T-helper 2 cell treated with Interferon-gamma antibody and Interleukin-4, amounts not matched to agents 5 μg/mL and 100 μg/mL, for 36 hours (primary cell): ENCODE results near the gene GNMT.

Experiments used
- DNase-seq: peaks from one replicate; pipeline ENCODE4 v3.0.0; 2021; ENCODE audit warnings: low spot score
- H3K27ac Mint-ChIP-seq: one replicate; pipeline ENCODE4 v1.8.0; 2021; ENCODE audit warnings: mild to moderate bottlenecking, mixed read lengths
- H3K27me3 Mint-ChIP-seq: one replicate; pipeline ENCODE4 v1.8.0; 2021; ENCODE audit warnings: low read depth, mixed read lengths
- H3K36me3 Mint-ChIP-seq: one replicate; pipeline ENCODE4 v1.8.0; 2021; ENCODE audit warnings: low read depth, mixed read lengths
- H3K4me1 Mint-ChIP-seq: one replicate; pipeline ENCODE4 v1.8.0; 2021; ENCODE audit warnings: low read depth, mixed read lengths
- H3K4me3 Mint-ChIP-seq: one replicate; pipeline ENCODE4 v1.8.0; 2022; ENCODE audit warnings: mild to moderate bottlenecking, moderate library complexity, mixed read lengths
- H3K9me3 Mint-ChIP-seq: one replicate; pipeline ENCODE4 v1.8.0; 2021; ENCODE audit warnings: mixed read lengths

The GNMT gene

DNA sequence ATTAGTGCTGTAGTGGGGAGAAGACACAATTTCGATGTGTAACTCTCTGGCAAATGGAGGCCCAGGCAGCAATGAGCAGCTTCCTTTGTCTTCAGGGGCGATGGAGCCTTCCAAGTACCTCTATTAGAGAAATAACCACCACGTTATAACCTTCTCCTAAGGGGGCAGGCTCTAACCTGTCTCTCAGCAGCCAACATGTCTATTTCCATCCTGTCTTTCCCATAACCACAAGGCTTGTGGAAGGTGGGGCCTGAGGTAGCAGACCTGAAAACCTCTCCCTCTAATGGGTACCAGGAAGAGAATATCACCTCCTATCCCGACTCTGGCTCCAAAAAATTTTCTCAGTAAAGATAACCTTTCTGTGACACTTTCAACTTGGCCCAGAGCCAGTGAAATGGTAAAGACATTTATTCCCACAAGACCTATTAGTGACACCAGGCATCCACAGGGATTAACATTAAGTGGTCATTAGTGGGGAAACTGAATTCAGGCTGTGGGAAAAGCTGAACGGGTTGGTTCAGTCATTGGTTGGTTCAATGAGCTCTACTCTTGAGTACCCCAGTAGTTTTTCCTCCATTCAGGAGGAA, 14.5 kb downstream of the GNMT start:
- Mint-ChIP-seq H3K9me3 (no peaks in the 10 kb centered on the region), H3K4me3 (no peak overlapping the region), H3K27ac (no peak overlapping the region), H3K4me1 (peaks cover 20% of the 10 kb centered on the region), H3K36me3 (peaks cover 22% of the 10 kb centered on the region), H3K27me3 (no peaks in the 10 kb centered on the region)
- no peak for DNase-seq

GRCh38 chr6:42978487-42978838, 17.9 kb downstream of the GNMT start:
- peaks cover 12% of the 10 kb centered on the region for H3K36me3 Mint-ChIP-seq
- H3K27ac Mint-ChIP-seq = peak overlapping the region; percentile 85
- H3K9me3 Mint-ChIP-seq = no peaks in the 10 kb centered on the region
- peak; percentile 10 for DNase-seq
- H3K4me1 Mint-ChIP-seq = peaks cover 19% of the 10 kb centered on the region
- peak overlapping the region; percentile 93 for H3K4me3 Mint-ChIP-seq
- no peaks in the 10 kb centered on the region for H3K27me3 Mint-ChIP-seq

DNA sequence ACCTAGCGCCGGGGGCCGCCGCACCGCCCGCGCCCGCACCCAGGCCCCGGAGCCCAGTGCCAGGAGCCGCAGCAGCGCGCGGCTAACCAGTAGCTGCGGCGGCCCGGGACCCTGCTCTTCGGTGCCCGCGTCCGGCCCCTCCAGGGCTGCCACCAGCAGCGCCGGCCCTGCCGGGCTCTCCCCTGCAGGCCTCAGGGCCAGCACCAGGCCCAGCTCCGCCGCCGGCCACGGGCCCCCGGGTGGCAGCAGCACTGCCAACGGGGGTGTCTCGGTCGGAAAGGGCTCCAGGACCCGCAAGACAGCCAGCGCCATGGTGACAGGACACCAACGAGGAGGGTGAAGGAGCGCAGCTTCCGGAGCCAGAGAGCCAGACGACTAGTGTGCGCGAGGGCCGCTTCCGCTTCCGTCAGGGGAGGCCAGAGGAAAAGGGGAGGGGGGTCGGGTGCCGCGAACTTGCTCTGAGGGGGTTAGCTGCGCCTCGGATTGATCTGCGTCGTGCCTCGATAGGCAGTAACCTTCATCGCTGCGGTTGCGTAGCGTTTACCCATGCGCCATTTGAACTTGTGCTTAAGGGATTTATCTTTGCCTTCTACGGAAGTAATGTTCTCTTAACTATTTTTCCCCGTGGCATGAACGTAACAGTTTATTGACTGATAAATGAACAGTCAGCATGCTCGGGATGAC, 18.4 kb downstream of the GNMT start, which contains the start of gene PEX6:
TSS of gene PEX6 (minus strand) at position 343 of the 684 bp plus-strand sequence. CDS start at position 312, 31 bp downstream.
- peak within 1 kb of the TSS; percentile 95 for H3K4me3 Mint-ChIP-seq
- H3K9me3 Mint-ChIP-seq = no peaks in the 10 kb centered on the region
- H3K36me3 Mint-ChIP-seq = peaks cover 12% of the 10 kb centered on the region
- H3K4me1 Mint-ChIP-seq = peaks cover 23% of the 10 kb centered on the region
- H3K27ac Mint-ChIP-seq = peak within 1 kb of the TSS; percentile 98
- H3K27me3 Mint-ChIP-seq = no peaks in the 10 kb centered on the region
- peak; percentile 92 for DNase-seq

- peaks cover 23% of the 10 kb centered on the region for H3K4me1 Mint-ChIP-seq
- H3K9me3 Mint-ChIP-seq = no peaks in the 10 kb centered on the region
- no peaks in the 10 kb centered on the region for H3K27me3 Mint-ChIP-seq
- H3K27ac Mint-ChIP-seq = peak overlapping the region; percentile 98
- H3K36me3 Mint-ChIP-seq = peaks cover 12% of the 10 kb centered on the region
- no peak for DNase-seq
- H3K4me3 Mint-ChIP-seq = peak overlapping the region; percentile 95
Measured at GRCh38 chr6:42979523-42980177, 19.1 kb downstream of the GNMT start.

- DNase-seq = no peak
- peaks cover 9% of the 10 kb centered on the region for H3K36me3 Mint-ChIP-seq
- no peaks in the 10 kb centered on the region for H3K27me3 Mint-ChIP-seq
- peaks cover 35% of the 10 kb centered on the region for H3K4me1 Mint-ChIP-seq
- peak overlapping the region; percentile 2 for H3K27ac Mint-ChIP-seq
- H3K9me3 Mint-ChIP-seq = no peaks in the 10 kb centered on the region
- H3K4me3 Mint-ChIP-seq = no peak overlapping the region
Measured at GRCh38 chr6:42981836-42982235, 21.3 kb downstream of the GNMT start.

- H3K9me3 Mint-ChIP-seq = no peaks in the 10 kb centered on the region
- peak within 1 kb of the TSS; percentile 90 for H3K27ac Mint-ChIP-seq
- H3K27me3 Mint-ChIP-seq = no peaks in the 10 kb centered on the region
- H3K4me3 Mint-ChIP-seq = peak within 1 kb of the TSS; percentile 94
- peaks cover 41% of the 10 kb centered on the region for H3K4me1 Mint-ChIP-seq
- peak; percentile 97 for DNase-seq
- H3K36me3 Mint-ChIP-seq = peaks cover 11% of the 10 kb centered on the region
Measured at GRCh38 chr6:42984001-42984923, 23.7 kb downstream of the GNMT start, which contains the start of gene PPP2R5D. Gene PPP2R5D (plus strand): TSS chr6:42984570. CDS start chr6:42984678, 108 bp downstream.

GRCh38 chr6:42984924-42985475, 24.4 kb downstream of the GNMT start:
- H3K9me3 Mint-ChIP-seq = no peaks in the 10 kb centered on the region
- H3K36me3 Mint-ChIP-seq = peaks cover 18% of the 10 kb centered on the region
- peak overlapping the region; percentile 94 for H3K4me3 Mint-ChIP-seq
- H3K4me1 Mint-ChIP-seq = peaks cover 35% of the 10 kb centered on the region
- peak; percentile 14 for DNase-seq
- peak overlapping the region; percentile 90 for H3K27ac Mint-ChIP-seq
- H3K27me3 Mint-ChIP-seq = no peaks in the 10 kb centered on the region

DNA sequence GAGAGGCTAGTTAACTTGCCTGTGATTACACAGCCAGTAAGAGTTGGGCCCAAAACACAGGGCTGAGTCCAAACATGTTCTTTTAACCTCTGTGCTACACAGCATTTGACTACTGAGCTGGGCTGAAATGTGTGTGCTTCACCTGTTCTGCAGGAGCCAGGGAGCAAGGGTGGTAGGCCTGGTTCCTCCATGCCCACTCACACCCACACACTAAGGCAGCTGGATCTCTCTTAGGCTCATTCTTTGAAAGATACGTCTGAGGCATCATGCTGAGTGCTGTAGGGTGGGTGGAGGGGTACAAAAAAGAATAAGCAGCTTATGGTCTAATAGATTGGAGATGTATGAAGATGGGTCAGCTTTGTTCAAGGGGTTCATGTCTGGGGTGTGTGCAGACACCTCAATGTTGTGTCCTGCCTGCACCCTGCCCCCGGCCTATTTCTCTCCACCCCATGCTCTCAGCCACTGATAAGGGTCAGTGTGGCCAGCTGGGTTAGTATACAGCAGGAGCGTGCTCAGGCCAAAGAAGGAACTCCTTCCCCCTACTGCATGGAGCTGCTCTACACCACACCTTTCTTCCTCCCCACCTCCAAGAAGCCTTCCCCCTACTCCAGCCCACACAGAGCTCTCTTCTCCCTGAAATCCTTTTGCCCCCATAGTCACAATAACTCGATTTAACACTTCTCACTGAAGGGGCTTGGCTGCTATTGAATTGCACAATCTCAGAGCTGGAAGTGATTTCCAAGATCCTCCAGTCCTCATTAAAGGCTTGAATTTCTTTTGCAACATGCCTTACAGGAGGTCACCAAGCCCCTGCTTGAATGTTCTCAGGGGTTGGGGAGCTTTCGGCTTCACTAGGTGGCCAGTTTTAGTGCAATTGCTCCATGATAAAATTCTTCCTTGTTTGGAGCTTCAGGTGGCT, 27.2 kb downstream of the GNMT start:
- no peaks in the 10 kb centered on the region for H3K9me3 Mint-ChIP-seq
- peak overlapping the region; percentile 6 for H3K27ac Mint-ChIP-seq
- H3K36me3 Mint-ChIP-seq = peaks cover 25% of the 10 kb centered on the region
- H3K4me3 Mint-ChIP-seq = no peak overlapping the region
- H3K27me3 Mint-ChIP-seq = no peaks in the 10 kb centered on the region
- peaks cover 35% of the 10 kb centered on the region for H3K4me1 Mint-ChIP-seq
- DNase-seq = no peak

- no peak for DNase-seq
- no peaks in the 10 kb centered on the region for H3K9me3 Mint-ChIP-seq
- H3K4me1 Mint-ChIP-seq = peaks cover 35% of the 10 kb centered on the region
- no peaks in the 10 kb centered on the region for H3K27me3 Mint-ChIP-seq
- H3K4me3 Mint-ChIP-seq = no peak overlapping the region
- peaks cover 26% of the 10 kb centered on the region for H3K36me3 Mint-ChIP-seq
- no peak overlapping the region for H3K27ac Mint-ChIP-seq
Measured at GRCh38 chr6:42988486-42989020, 28.0 kb downstream of the GNMT start.

- DNase-seq = no peak
- Mint-ChIP-seq H3K4me3 (no peak overlapping the region), H3K27ac (no peak overlapping the region), H3K9me3 (no peaks in the 10 kb centered on the region), H3K4me1 (peaks cover 31% of the 10 kb centered on the region), H3K36me3 (peaks cover 29% of the 10 kb centered on the region), H3K27me3 (no peaks in the 10 kb centered on the region)
Measured at GRCh38 chr6:42989923-42990322, 29.4 kb downstream of the GNMT start.

GRCh38 chr6:42993445-42993844, 32.9 kb downstream of the GNMT start:
- Mint-ChIP-seq H3K36me3 (peaks cover 23% of the 10 kb centered on the region), H3K4me3 (no peak overlapping the region), H3K4me1 (peaks cover 5% of the 10 kb centered on the region), H3K9me3 (no peaks in the 10 kb centered on the region), H3K27me3 (no peaks in the 10 kb centered on the region), H3K27ac (no peak overlapping the region)
- DNase-seq = no peak

GRCh38 chr6:42996513-42996912, 36.0 kb downstream of the GNMT start:
- H3K9me3 Mint-ChIP-seq = no peaks in the 10 kb centered on the region
- no peaks in the 10 kb centered on the region for H3K27me3 Mint-ChIP-seq
- H3K36me3 Mint-ChIP-seq = peaks cover 12% of the 10 kb centered on the region
- H3K27ac Mint-ChIP-seq = no peak overlapping the region
- peaks cover 2% of the 10 kb centered on the region for H3K4me1 Mint-ChIP-seq
- no peak for DNase-seq
- H3K4me3 Mint-ChIP-seq = no peak overlapping the region
